ENCODE measurements around the gene SLC30A7. TPM values are rescaled to one million over a fixed set of nuclear protein-coding genes. Genes with fewer than 3 reads are reported as not detected.
"Not testable (repeated sequence)": the region's sequence is repeated elsewhere in the genome, so short reads cannot be mapped to it uniquely, and the experiment has no call there.

SLC30A7 gene
- total RNA-seq, 1 experiment from 2014 or later, result 20.7 TPM

DNA sequence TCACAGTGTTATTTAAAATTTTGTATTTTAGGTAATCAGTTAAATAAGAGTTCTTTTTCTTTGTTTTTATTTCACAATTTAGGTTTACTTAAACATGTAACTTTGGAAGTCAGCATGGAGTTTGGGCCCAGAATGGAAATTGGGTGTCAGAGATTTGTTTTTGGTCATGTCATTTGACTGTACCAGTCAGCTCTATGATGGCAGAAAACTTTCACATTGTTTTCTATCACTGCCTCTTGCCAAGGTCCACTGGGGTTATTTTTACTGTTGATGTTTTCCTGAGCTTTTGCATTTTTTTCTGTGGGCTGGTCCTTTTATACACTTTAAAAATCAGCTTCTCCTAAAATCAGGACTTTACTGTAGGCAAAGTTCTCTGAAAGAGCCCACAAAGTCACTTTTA lies 54.4 kb downstream of the SLC30A7 start (continued):
- TF ChIP-seq, protein P1, sequence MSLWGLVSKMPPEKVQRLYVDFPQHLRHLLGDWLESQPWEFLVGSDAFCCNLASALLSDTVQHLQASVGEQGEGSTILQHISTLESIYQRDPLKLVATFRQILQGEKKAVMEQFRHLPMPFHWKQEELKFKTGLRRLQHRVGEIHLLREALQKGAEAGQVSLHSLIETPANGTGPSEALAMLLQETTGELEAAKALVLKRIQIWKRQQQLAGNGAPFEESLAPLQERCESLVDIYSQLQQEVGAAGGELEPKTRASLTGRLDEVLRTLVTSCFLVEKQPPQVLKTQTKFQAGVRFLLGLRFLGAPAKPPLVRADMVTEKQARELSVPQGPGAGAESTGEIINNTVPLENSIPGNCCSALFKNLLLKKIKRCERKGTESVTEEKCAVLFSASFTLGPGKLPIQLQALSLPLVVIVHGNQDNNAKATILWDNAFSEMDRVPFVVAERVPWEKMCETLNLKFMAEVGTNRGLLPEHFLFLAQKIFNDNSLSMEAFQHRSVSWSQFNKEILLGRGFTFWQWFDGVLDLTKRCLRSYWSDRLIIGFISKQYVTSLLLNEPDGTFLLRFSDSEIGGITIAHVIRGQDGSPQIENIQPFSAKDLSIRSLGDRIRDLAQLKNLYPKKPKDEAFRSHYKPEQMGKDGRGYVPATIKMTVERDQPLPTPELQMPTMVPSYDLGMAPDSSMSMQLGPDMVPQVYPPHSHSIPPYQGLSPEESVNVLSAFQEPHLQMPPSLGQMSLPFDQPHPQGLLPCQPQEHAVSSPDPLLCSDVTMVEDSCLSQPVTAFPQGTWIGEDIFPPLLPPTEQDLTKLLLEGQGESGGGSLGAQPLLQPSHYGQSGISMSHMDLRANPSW (CRISPR knock-in tag; conservative IDR thresholded peaks at IDR 0.05; ENCODE audit: low read depth), result no peak
- no peak for TF ChIP-seq ZNF138 (CRISPR knock-in tag; conservative IDR thresholded peaks at IDR 0.05)
- TF ChIP-seq, protein P2, sequence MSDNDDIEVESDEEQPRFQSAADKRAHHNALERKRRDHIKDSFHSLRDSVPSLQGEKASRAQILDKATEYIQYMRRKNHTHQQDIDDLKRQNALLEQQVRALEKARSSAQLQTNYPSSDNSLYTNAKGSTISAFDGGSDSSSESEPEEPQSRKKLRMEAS (CRISPR knock-in tag; IDR thresholded peaks at IDR 0.05), result no peak

DNA sequence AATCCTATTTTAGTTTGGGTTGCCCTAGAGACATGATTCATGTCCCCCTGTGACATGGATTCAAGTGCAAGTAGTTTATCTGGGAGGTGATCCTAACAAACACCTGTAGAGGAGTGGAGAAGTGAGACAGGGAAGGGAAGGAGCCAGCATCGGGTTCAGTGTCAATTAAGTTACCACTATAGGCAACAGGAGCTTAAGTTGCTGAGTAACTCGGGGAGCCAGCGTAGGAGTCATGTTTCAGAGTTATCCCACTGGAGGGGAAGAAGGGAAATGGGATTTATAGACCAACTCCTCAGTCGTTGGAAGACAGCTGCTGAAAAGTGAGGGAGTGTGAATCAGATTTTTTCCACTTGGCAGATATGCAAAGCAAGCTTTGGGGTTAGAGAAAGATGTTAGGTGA lies 54.9 kb downstream of the SLC30A7 start:
- H3K9me3 Mint-ChIP-seq, result peaks cover 33% of the 10 kb centered on the region
- H3K4me1 Mint-ChIP-seq, result peaks cover 63% of the 10 kb centered on the region
- peak overlapping the region; percentile 15; the same call in 1 of the 2 replicates for H3K4me3 Mint-ChIP-seq
- H3K27ac Mint-ChIP-seq, result peak overlapping the region; percentile 96
- no peak for TF ChIP-seq GABPB1 (CRISPR knock-in tag; IDR thresholded peaks at IDR 0.05)
- ChIA-PET CTCF (interaction anchor here (1.9 kb wide), 1 partner anchor 288 kb away, joined by 5 read pairs; no protein-coding TSS in a partner anchor), POLR2A (no interaction called here)
- peak; percentile 13 for DNase-seq (ENCODE audit: low spot score)
- H3K36me3 Mint-ChIP-seq, result peaks cover 44% of the 10 kb centered on the region
- peak; percentile 65 for ATAC-seq
- H3K27me3 Mint-ChIP-seq (ENCODE audit: low read depth), result no peaks in the 10 kb centered on the region

DNA sequence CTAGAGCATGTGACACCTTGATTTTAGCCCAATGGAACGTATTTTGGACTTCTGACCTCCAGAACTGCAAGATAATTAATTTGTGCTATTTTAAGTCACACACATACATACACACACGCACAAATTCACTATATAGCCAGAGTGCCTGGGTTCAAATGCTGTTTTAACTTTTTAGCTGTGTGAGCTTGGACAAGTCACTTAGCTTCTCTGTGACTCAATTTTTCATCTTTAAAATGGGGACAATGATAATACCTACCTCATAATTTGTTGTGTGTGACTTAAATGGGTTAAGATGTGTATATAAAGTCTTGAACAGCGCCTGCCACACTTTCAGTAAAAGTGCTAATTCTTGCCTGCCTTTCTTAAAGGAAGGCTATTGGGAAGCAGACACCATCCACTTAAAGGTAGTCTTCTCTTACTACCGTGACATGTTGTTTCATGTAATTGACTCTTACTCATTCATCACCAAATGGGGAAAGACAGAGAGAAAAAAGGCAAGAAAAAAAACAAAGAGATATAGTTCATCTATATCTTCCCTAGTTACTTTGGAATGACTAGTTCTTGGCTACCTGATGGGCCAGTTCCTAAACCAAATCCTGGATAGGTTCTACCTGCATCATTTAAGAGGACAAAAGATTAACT lies 56.3 kb downstream of the SLC30A7 start:
- Mint-ChIP-seq H3K36me3 (peaks cover 29% of the 10 kb centered on the region), H3K9me3 (peaks cover 18% of the 10 kb centered on the region), H3K27ac (peak overlapping the region; percentile 12; the same call in 1 of the 2 replicates), H3K4me1 (peaks cover 63% of the 10 kb centered on the region), H3K4me3 (no peak overlapping the region), H3K27me3 (ENCODE audit: low read depth) (no peaks in the 10 kb centered on the region)
- ChIA-PET POLR2A (no interaction called here), CTCF (no interaction called here)
- TF ChIP-seq ZNF423 (CRISPR knock-in tag; IDR thresholded peaks at IDR 0.05), result no peak
- TF ChIP-seq, protein P3, sequence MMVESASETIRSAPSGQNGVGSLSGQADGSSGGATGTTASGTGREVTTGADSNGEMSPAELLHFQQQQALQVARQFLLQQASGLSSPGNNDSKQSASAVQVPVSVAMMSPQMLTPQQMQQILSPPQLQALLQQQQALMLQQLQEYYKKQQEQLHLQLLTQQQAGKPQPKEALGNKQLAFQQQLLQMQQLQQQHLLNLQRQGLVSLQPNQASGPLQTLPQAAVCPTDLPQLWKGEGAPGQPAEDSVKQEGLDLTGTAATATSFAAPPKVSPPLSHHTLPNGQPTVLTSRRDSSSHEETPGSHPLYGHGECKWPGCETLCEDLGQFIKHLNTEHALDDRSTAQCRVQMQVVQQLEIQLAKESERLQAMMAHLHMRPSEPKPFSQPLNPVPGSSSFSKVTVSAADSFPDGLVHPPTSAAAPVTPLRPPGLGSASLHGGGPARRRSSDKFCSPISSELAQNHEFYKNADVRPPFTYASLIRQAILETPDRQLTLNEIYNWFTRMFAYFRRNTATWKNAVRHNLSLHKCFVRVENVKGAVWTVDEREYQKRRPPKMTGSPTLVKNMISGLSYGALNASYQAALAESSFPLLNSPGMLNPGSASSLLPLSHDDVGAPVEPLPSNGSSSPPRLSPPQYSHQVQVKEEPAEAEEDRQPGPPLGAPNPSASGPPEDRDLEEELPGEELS (CRISPR knock-in tag; IDR thresholded peaks at IDR 0.05), result no peak
- TF ChIP-seq TEAD4 (CRISPR knock-in tag; IDR thresholded peaks at IDR 0.05), result no peak
- TF ChIP-seq, protein P4, sequence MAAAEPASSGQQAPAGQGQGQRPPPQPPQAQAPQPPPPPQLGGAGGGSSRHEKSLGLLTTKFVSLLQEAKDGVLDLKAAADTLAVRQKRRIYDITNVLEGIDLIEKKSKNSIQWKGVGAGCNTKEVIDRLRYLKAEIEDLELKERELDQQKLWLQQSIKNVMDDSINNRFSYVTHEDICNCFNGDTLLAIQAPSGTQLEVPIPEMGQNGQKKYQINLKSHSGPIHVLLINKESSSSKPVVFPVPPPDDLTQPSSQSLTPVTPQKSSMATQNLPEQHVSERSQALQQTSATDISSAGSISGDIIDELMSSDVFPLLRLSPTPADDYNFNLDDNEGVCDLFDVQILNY (CRISPR knock-in tag; IDR thresholded peaks at IDR 0.05), result no peak
- ATAC-seq (no peak), DNase-seq (ENCODE audit: low spot score) (no peak)

DNA sequence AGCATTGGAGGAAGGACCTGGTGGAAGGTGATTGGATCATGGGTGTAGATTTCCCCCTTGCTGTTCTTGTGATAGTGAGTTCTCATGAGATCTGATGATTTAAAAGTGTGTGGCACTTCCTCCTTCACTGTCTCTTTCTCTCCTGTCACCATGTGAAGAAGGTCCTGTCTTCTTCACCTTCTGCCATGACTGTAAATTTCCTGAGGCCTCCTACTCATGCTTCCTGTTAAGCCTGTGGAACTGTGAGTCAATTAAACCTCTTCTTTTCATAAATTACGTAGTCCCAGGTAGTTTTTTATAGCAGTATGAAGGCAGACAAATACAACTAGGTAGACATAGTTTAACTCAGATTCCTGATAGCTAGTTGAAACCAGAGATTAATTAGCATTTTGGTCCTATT lies 57.1 kb downstream of the SLC30A7 start:
- H3K9me3 Mint-ChIP-seq, result peaks cover 11% of the 10 kb centered on the region
- H3K4me1 Mint-ChIP-seq, result peaks cover 63% of the 10 kb centered on the region
- DNase-seq (ENCODE audit: low spot score); H3K27me3 Mint-ChIP-seq (ENCODE audit: low read depth); CTCF ChIA-PET; ATAC-seq; POLR2A ChIA-PET: not testable (repeated sequence)
- H3K36me3 Mint-ChIP-seq, result peaks cover 22% of the 10 kb centered on the region
- H3K27ac Mint-ChIP-seq, result peak overlapping the region; percentile 96
- 0 out of 2 replicates have a peak overlapping the region, but pooled peaks have one; percentile 8 for H3K4me3 Mint-ChIP-seq

DNA sequence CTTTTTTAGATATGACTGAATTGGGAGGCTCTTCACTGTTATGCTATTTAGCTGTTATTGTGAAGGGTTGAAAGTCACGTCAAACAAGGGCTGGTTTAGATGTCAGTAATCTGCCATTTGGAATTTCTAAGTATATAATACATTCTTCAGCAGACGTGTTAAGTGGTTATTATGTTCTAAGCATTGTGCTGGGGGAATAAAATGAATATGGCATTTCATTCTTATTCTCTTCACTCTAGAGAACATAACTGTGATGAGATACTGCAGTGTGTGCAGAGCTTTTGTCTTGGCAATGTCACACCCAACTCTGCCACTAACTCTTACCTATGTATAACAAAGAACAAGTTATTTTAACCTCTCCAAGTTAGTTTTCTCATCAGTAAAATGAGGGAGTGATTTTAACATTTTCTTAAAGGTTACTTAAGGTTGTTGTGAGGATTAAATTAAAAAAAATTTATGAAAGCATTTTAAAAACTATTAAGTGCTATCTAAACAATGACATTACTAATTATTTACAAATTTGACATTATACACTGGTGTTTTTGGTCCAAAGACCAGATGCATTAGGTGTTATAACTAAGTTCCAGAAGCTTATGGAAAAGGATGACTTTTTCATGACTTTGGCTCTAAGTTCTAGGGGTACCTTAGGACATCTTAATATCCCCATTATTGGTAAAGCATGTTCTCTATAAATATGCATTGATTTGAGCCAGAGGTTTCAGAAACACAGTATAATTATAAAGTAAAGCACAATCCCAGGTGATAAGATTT lies 58.3 kb downstream of the SLC30A7 start:
- ATAC-seq (no peak), DNase-seq (ENCODE audit: low spot score) (no peak)
- peak overlapping the region; percentile 8; the same call in 1 of the 2 replicates for H3K27ac Mint-ChIP-seq
- POLR2A ChIA-PET, result no interaction called here
- CTCF ChIA-PET, result no interaction called here
- 0 out of 2 replicates have a peak, but pooled peaks cover 1% of the 10 kb centered on the region for H3K9me3 Mint-ChIP-seq
- H3K27me3 Mint-ChIP-seq (ENCODE audit: low read depth), result no peaks in the 10 kb centered on the region
- TF ChIP-seq ESRRA (CRISPR knock-in tag; IDR thresholded peaks at IDR 0.05; ENCODE audit: borderline replicate concordance), result no peak
- TF ChIP-seq HMGA2 (CRISPR knock-in tag; IDR thresholded peaks at IDR 0.05), result no peak
- TF ChIP-seq, protein P5, sequence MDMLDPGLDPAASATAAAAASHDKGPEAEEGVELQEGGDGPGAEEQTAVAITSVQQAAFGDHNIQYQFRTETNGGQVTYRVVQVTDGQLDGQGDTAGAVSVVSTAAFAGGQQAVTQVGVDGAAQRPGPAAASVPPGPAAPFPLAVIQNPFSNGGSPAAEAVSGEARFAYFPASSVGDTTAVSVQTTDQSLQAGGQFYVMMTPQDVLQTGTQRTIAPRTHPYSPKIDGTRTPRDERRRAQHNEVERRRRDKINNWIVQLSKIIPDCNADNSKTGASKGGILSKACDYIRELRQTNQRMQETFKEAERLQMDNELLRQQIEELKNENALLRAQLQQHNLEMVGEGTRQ (CRISPR knock-in tag; IDR thresholded peaks at IDR 0.05), result no peak
- TF ChIP-seq ZNF263 (CRISPR knock-in tag; IDR thresholded peaks at IDR 0.05; ENCODE audit: low read depth), result no peak
- TF ChIP-seq, protein P6, sequence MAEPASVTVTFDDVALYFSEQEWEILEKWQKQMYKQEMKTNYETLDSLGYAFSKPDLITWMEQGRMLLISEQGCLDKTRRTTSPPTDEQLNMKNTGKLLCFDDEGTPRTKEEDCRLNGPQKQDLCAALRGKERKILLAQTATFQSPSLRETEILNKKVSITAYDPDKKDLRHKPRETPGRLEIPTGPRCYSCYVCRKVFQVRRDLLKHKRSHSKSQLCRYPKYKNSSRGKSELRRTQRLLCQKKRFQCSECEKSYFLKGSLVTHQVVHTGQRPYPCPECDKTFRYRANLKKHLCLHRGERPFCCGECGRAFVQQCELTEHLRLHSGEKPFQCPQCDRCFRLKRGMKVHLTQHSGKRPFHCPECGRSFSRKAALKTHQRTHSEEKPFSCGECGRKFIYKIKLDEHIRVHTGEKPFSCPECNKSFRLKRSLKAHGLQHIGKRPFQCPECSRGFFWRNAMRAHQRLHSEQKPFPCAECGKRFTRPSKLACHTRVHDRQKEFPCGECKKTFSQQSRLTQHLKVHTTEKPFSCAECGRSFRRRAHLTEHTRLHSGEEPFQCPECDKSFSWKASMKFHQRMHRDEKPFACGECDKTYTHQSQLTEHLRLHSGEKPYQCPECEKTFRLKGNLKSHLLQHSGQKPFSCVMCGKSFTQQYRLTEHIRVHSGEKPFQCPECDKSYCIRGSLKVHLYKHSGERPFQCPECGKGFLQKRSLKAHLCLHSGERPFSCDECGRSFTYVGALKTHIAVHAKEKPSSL (CRISPR knock-in tag; conservative IDR thresholded peaks at IDR 0.05), result no peak
- peaks cover 10% of the 10 kb centered on the region; the same call in 1 of the 2 replicates for H3K36me3 Mint-ChIP-seq
- H3K4me3 Mint-ChIP-seq, result no peak overlapping the region
- peaks cover 53% of the 10 kb centered on the region for H3K4me1 Mint-ChIP-seq
